Thyroid gland (tissue), 4 donors: ENCODE data around the gene GLYATL1B. TPM values are rescaled to one million over a fixed set of nuclear protein-coding genes. Genes with fewer than 3 reads are reported as not detected.
"Not testable (repeated sequence)": the region's sequence is repeated elsewhere in the genome, so short reads cannot be mapped to it uniquely, and the experiment has no call there.

Source experiments
- DNase-seq, 2 donors: peaks; one replicate each; pipeline ENCODE4 v3.0.0-alpha.2; 2019
- H3K27ac ChIP-seq, 3 donors: fragments of 200-600 bp; sonication (generic); 1 replicate in 2 of 3; 2 replicates in 1 of 3; pipeline ENCODE4 v1.5.1; 2016 to 2019; ENCODE audit warnings: mild to moderate bottlenecking in 1 of 3, moderate library complexity in 1 of 3
- H3K27me3 ChIP-seq: fragments of 200-600 bp; sonication (generic); one replicate; pipeline ENCODE4 v1.5.1; 2019
- H3K36me3 ChIP-seq, 2 donors: fragments of 200-600 bp; sonication (generic); one replicate each; pipeline ENCODE4 v1.5.1; 2016 to 2019
- H3K4me1 ChIP-seq, 2 donors: fragments of 200-600 bp; sonication (generic); one replicate each; pipeline ENCODE4 v1.5.1; 2017 to 2019
- H3K4me3 ChIP-seq, 3 donors: fragments of 200-600 bp; sonication (generic); replicated peaks in 1 of 3; 1 replicate in 2 of 3; 2 replicates in 1 of 3; pipeline ENCODE4 v1.5.1; 2016; ENCODE audit warnings: mild to moderate bottlenecking in 1 of 3
- H3K9me3 ChIP-seq: fragments of 200-600 bp; sonication (generic); one replicate; pipeline ENCODE4 v1.5.1; 2017
- CTCF ChIP-seq, 6 experiments: fragments of 200-600 bp in 3 of 6; fragments of 450-650 bp in 3 of 6; sonication (generic) in 3 of 6; IDR thresholded peaks; one replicate each; pipeline ENCODE4 v1.5.1; 2016 to 2019; ENCODE audit warnings: antibody characterized with exemption in 6 of 6, mild to moderate bottlenecking in 2 of 6, inconsistent platforms in 1 of 6, moderate library complexity in 1 of 6
- POLR2A ChIP-seq, 2 donors: fragments of 450-650 bp; IDR thresholded peaks; one replicate each; pipeline ENCODE4 v1.6.1; 2017; ENCODE audit warnings: antibody characterized with exemption in 2 of 2, mild to moderate bottlenecking in 2 of 2, moderate library complexity in 1 of 2
- WGBS, 2 donors: methylation state at CpG; one replicate each; pipeline ENCODE4 v1.1.5; 2017; 5-methylcytosine and 5-hydroxymethylcytosine counted together
- intact Hi-C: fragments of 100-400 bp; cut with DNase I; formaldehyde crosslinking; loops from one replicate; pipeline ENCODE4 v1.15.1; 2023
- total RNA-seq, 4 donors: library from RNA; depleted of rRNA; stranded (reverse); fragments of >200 nt; gene quantifications; one replicate each; pipeline ENCODE4 v1.2.3, GENCODE V29; 2016

The GLYATL1B gene
- total RNA-seq, 4 donors from 2014 or later: not detected

GRCh38 chr11:59076876-59077571 is 9.1 kb upstream of the GLYATL1B start:
- TF ChIP-seq POLR2A (IDR thresholded peaks at IDR 0.05) (no peak), CTCF (IDR thresholded peaks at IDR 0.05) (no peak)
- no peaks in the 10 kb centered on the region for H3K9me3 ChIP-seq
- H3K27me3 ChIP-seq: no peaks in the 10 kb centered on the region
- no peak for DNase-seq
- no peaks in the 10 kb centered on the region for H3K36me3 ChIP-seq
- 89 to 92% methylated on average over 6 to 7 of the region's 8 CpGs for WGBS, 2 donors
- H3K27ac ChIP-seq: no peak overlapping the region
- H3K4me1 ChIP-seq: no peaks in the 10 kb centered on the region
- H3K4me3 ChIP-seq: no peak overlapping the region
- intact Hi-C loops: no loop called here

GRCh38 chr11:59078435-59078834 is 7.7 kb upstream of the GLYATL1B start:
- no peak for TF ChIP-seq POLR2A (IDR thresholded peaks at IDR 0.05)
- no peak for TF ChIP-seq CTCF (IDR thresholded peaks at IDR 0.05)
- no peak overlapping the region for H3K4me3 ChIP-seq
- intact Hi-C loops: no loop called here
- H3K9me3 ChIP-seq: no peaks in the 10 kb centered on the region
- H3K27me3 ChIP-seq: no peaks in the 10 kb centered on the region
- no peaks in the 10 kb centered on the region for H3K36me3 ChIP-seq
- no peak overlapping the region for H3K27ac ChIP-seq
- H3K4me1 ChIP-seq: no peaks in the 10 kb centered on the region
- DNase-seq: no peak
- WGBS, 2 donors: 82 to 87% methylated on average over 2 of the region's 2 CpGs

GRCh38 chr11:59079086-59079485 is 7.0 kb upstream of the GLYATL1B start:
- H3K27ac ChIP-seq: no peak overlapping the region
- TF ChIP-seq CTCF (IDR thresholded peaks at IDR 0.05) (no peak), POLR2A (IDR thresholded peaks at IDR 0.05) (no peak)
- H3K9me3 ChIP-seq: no peaks in the 10 kb centered on the region
- no peak for DNase-seq
- H3K27me3 ChIP-seq: no peaks in the 10 kb centered on the region
- H3K36me3 ChIP-seq: no peaks in the 10 kb centered on the region
- intact Hi-C loops: no loop called here
- WGBS, 2 donors: 83 to 86% methylated on average over 1 of the region's 1 CpG
- H3K4me1 ChIP-seq: no peaks in the 10 kb centered on the region
- H3K4me3 ChIP-seq: no peak overlapping the region

- H3K27ac ChIP-seq, H3K36me3 ChIP-seq, H3K4me1 ChIP-seq, H3K4me3 ChIP-seq, H3K9me3 ChIP-seq, DNase-seq, H3K27me3 ChIP-seq, intact Hi-C loops: not testable (repeated sequence)
- 92 to 93% methylated on average over 2 of the region's 2 CpGs for WGBS, 2 donors
These were observed 5.7 kb upstream of the GLYATL1B start for GRCh38 chr11:59080421-59080820.

GRCh38 chr11:59081430-59082020 is 4.6 kb upstream of the GLYATL1B start:
- H3K36me3 ChIP-seq, DNase-seq, intact Hi-C loops, H3K9me3 ChIP-seq, H3K27me3 ChIP-seq, H3K4me3 ChIP-seq, H3K4me1 ChIP-seq, H3K27ac ChIP-seq: not testable (repeated sequence)
- WGBS, 2 donors: 75 to 78% methylated on average over 4 of the region's 4 CpGs

GRCh38 chr11:59088162-59088561 is 2.1 kb downstream of the GLYATL1B start:
- H3K4me1 ChIP-seq: no peaks in the 10 kb centered on the region
- no peak for TF ChIP-seq CTCF (IDR thresholded peaks at IDR 0.05)
- no peak for TF ChIP-seq POLR2A (IDR thresholded peaks at IDR 0.05)
- no peak overlapping the region for H3K27ac ChIP-seq
- no peaks in the 10 kb centered on the region for H3K36me3 ChIP-seq
- 89 to 91% methylated on average over 4 of the region's 4 CpGs for WGBS, 2 donors
- intact Hi-C loops: no loop called here
- no peaks in the 10 kb centered on the region for H3K9me3 ChIP-seq
- no peak for DNase-seq
- H3K4me3 ChIP-seq: no peak overlapping the region
- no peaks in the 10 kb centered on the region for H3K27me3 ChIP-seq

GRCh38 chr11:59093576-59093975 is 7.5 kb downstream of the GLYATL1B start:
- not testable (repeated sequence) for H3K27ac ChIP-seq, H3K9me3 ChIP-seq, H3K4me3 ChIP-seq, H3K27me3 ChIP-seq, DNase-seq, H3K36me3 ChIP-seq, H3K4me1 ChIP-seq
- intact Hi-C loops: loop anchor here (10.0 kb wide), 1 partner anchor 61 kb away; no protein-coding TSS in a partner anchor

GRCh38 chr11:59095225-59095624 is 9.1 kb downstream of the GLYATL1B start:
- intact Hi-C loops: loop anchor here (5.0 to 10.0 kb wide), 2 partner anchors 37 to 60 kb away; no protein-coding TSS in a partner anchor
- not testable (repeated sequence) for H3K4me3 ChIP-seq, H3K27ac ChIP-seq, H3K9me3 ChIP-seq, H3K36me3 ChIP-seq, H3K27me3 ChIP-seq, H3K4me1 ChIP-seq, DNase-seq
- 81 to 89% methylated on average over 1 of the region's 1 CpG for WGBS, 2 donors
